Thymus (tissue), 14 donors: Measurements from ENCODE around the gene RFX3. TPM values are rescaled to one million over a fixed set of nuclear protein-coding genes. Genes with fewer than 3 reads are reported as not detected.

Experiments
- DNase-seq, 9 donors: peaks; one replicate each; pipeline ENCODE4 v3.0.0-alpha.2; 2013; ENCODE audit warnings: low spot score in 9 of 9, low read depth in 6 of 9, missing footprints in 1 of 9
- H3K27ac ChIP-seq, 2 donors: one replicate each; pipeline ENCODE4 v1.5.1; 2013; ENCODE audit warnings: control low read depth in 1 of 2, low read depth in 1 of 2, low read length in 1 of 2, mild to moderate bottlenecking in 1 of 2, moderate library complexity in 1 of 2
- H3K27me3 ChIP-seq, 2 donors: one replicate each; pipeline ENCODE4 v1.5.1; 2013; ENCODE audit warnings: low read length in 1 of 2; ENCODE audit not compliant: control insufficient read depth in 2 of 2, insufficient read depth in 1 of 2
- H3K36me3 ChIP-seq, 2 donors: one replicate each; pipeline ENCODE4 v1.5.1; 2013; ENCODE audit warnings: low read length in 1 of 2, mild to moderate bottlenecking in 1 of 2, moderate library complexity in 1 of 2; ENCODE audit not compliant: control insufficient read depth in 2 of 2, insufficient read depth in 2 of 2
- H3K4me1 ChIP-seq, 2 donors: one replicate each; pipeline ENCODE4 v1.5.1; 2013; ENCODE audit warnings: low read length in 2 of 2; ENCODE audit not compliant: control insufficient read depth in 2 of 2, insufficient read depth in 2 of 2
- H3K4me3 ChIP-seq, 2 donors: one replicate each; pipeline ENCODE4 v1.5.1; 2013; ENCODE audit warnings: low read length in 2 of 2, control low read depth in 1 of 2, mild to moderate bottlenecking in 1 of 2
- H3K9me3 ChIP-seq, 2 donors: one replicate each; pipeline ENCODE4 v1.5.1; 2013; ENCODE audit warnings: low read length in 1 of 2, mild to moderate bottlenecking in 1 of 2; ENCODE audit not compliant: control insufficient read depth in 2 of 2, insufficient read depth in 1 of 2
- WGBS: extraction: QIAGEN DNeasy Blood & Tissue Kit; methylation state at CpG from one replicate; pipeline ENCODE4 v1.1.7; 2013; 5-methylcytosine and 5-hydroxymethylcytosine counted together
- long read RNA-seq, 10 donors: transcript quantifications; one replicate each; lab custom pipeline, GENCODE V29; 2026
- polyA plus RNA-seq: library from polyadenylated mRNA; stranded (reverse); fragments of 200-250 nt; gene quantifications from one replicate; pipeline ENCODE4 v1.2.3, GENCODE V29; 2013
- total RNA-seq: library from RNA; stranded (reverse); fragments of 120-200 nt; gene quantifications from one replicate; pipeline ENCODE4 v1.2.4, GENCODE V29; 2013
- donor health status: healthy.

Gene RFX3
- total RNA-seq (5.1 TPM), polyA plus RNA-seq (7.8 TPM)
- long read RNA-seq, donor 1, result 0 reads
- long read RNA-seq, donor 2, result 0 reads
- long read RNA-seq, donor 3, full-length matches to known transcripts, result 2 of 2 reads
- long read RNA-seq, donor 3, partial matches to known transcripts, result 0 of 2 reads
- long read RNA-seq, donor 3, other reads (novel, unspliced or antisense), result 0 of 2 reads
- long read RNA-seq, donor 4, full-length matches to known transcripts, result 1 of 1 reads
- long read RNA-seq, donor 4, partial matches to known transcripts, result 0 of 1 reads
- long read RNA-seq, donor 4, other reads (novel, unspliced or antisense), result 0 of 1 reads
- long read RNA-seq, donor 5, full-length matches to known transcripts, result 1 of 1 reads
- long read RNA-seq, donor 5, partial matches to known transcripts, result 0 of 1 reads
- long read RNA-seq, donor 5, other reads (novel, unspliced or antisense), result 0 of 1 reads
- long read RNA-seq, donor 6, result 0 reads
- long read RNA-seq, donor 7, result 0 reads
- long read RNA-seq, donor 8, result 0 reads
- long read RNA-seq, donor 9, result 0 reads
- long read RNA-seq, donor 10, result 0 reads

DNA sequence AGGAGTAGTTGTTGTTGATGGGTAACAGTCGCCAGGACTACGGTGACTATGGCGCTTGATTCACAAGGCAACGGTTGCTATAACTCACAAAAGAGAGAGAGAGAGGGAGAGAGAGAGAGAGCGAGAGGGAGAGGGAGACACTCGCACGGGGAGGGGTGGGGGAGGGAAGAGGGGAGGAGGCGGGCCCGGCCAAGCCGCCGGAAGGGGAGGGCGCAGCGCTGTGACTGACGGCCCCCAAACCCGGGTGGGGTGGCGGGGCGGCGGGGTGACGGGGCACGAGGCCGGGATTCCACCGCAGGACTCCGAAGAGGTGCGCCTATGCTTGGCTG is at the start of gene RFX3:
RFX3 (minus strand) TSS at position 166 of the 329 bp plus-strand sequence. CDS start 130,413 bp downstream, outside the sequence.
- H3K27ac ChIP-seq, result peak within 1 kb of the TSS; percentile 100
- H3K4me3 ChIP-seq, result peak within 1 kb of the TSS; percentile 93 to 94
- 1% methylated on average over 24 of the region's 24 CpGs for WGBS
- no peaks in the 10 kb centered on the region for H3K9me3 ChIP-seq
- H3K4me1 ChIP-seq, result peaks cover 4 to 11% of the 10 kb centered on the region in 2 donors
- H3K36me3 ChIP-seq, result peaks cover 3 to 5% of the 10 kb centered on the region in 2 donors
- no peaks in the 10 kb centered on the region for H3K27me3 ChIP-seq
- peak; percentile 82 to 95 (median 89) for DNase-seq

DNA sequence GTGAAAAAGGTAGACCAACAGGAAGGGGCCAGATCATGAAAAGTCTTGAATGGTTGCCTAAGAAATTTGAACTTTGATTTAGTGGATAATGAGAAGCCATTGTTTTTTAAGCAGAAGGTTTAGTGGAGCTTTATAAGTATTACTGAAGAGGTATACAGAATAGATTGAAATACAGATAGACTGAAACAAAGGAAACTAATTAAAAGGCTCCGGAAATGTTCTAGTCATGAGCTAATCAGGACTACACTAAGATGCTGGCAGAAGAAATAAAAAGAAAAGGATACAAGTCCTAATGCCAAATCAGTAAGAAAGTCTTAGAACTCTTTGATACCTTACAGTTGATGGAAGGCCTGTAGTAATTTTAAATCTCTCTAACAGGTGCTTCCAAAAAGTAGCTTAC is 45.7 kb upstream of the RFX3 start:
- no peaks in the 10 kb centered on the region for H3K36me3 ChIP-seq
- H3K27me3 ChIP-seq, result no peaks in the 10 kb centered on the region
- WGBS, result 94% methylated on average over 1 of the region's 1 CpG
- no peak for DNase-seq
- no peaks in the 10 kb centered on the region for H3K9me3 ChIP-seq
- no peak overlapping the region for H3K27ac ChIP-seq
- H3K4me1 ChIP-seq, result no peaks in the 10 kb centered on the region
- H3K4me3 ChIP-seq, result no peak overlapping the region

GRCh38 chr9:3569529-3569928 is 43.7 kb upstream of the RFX3 start:
- Histone ChIP-seq H3K4me3 (no peak overlapping the region), H3K9me3 (no peaks in the 10 kb centered on the region), H3K27ac (no peak overlapping the region), H3K4me1 (no peaks in the 10 kb centered on the region), H3K36me3 (no peaks in the 10 kb centered on the region), H3K27me3 (no peaks in the 10 kb centered on the region)
- WGBS, result 92% methylated on average over 1 of the region's 1 CpG
- no peak for DNase-seq

GRCh38 chr9:3567988-3568387 is 42.2 kb upstream of the RFX3 start:
- H3K4me1 ChIP-seq, result no peaks in the 10 kb centered on the region
- no peak for DNase-seq
- H3K9me3 ChIP-seq, result no peaks in the 10 kb centered on the region
- no peak overlapping the region for H3K4me3 ChIP-seq
- WGBS, result 98% methylated on average over 6 of the region's 6 CpGs
- H3K36me3 ChIP-seq, result no peaks in the 10 kb centered on the region
- H3K27ac ChIP-seq, result no peak overlapping the region
- no peaks in the 10 kb centered on the region for H3K27me3 ChIP-seq

DNA sequence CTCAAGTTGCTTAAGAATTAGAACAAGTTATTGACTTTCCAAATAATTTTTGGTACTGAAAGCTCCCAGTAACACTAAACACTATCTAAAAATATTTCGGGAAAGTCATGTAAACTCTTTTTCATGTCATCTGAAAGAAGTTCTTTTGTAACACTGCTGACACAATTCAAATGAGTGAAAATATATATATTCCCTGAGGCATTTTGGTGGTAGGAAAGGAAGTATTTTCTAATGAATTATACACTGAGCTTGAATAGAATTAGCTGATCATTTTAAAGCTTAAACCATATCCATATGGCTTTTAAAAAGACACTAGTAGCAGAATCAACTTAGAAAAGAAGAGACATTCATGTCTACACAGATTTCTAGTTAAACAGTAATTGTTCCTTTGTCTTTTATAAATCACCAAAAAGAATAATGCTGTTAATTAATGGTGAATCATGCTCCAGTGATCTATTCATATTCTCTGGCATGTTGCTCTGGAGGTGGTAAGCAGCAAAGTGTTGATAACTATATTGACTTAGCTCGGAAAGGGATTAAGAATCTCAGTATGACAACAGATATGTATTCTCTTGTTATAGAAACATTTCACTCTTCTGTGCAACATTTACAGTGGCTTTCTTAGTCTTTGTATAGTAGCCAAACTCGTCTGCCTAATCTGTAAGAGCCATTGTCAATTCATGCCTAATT is 27.4 kb upstream of the RFX3 start:
- Histone ChIP-seq H3K4me3 (no peak overlapping the region), H3K4me1 (no peaks in the 10 kb centered on the region), H3K36me3 (no peaks in the 10 kb centered on the region), H3K27ac (no peak overlapping the region), H3K9me3 (no peaks in the 10 kb centered on the region), H3K27me3 (no peaks in the 10 kb centered on the region)
- 97% methylated on average over 3 of the region's 3 CpGs for WGBS
- no peak for DNase-seq

DNA sequence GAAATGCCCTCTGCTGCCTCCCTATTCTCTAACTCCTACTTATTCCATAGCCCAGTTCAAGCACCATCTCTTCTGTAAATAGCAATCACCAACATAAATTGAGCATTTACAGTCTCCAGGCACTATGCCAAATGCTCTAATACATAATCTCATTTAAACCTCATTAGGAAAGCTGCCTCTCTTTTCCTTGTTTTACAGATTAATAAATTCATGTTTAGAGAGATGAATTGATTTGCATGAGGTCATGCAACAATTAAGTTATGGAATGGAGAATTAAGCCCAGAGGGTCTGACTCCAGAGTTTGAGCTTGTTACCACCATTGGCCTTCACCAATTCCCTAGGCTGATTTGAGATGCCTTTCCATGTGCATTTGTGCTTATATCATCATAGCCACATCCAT is 23.4 kb upstream of the RFX3 start:
- Histone ChIP-seq H3K4me1 (no peaks in the 10 kb centered on the region), H3K27ac (no peak overlapping the region), H3K27me3 (no peaks in the 10 kb centered on the region), H3K36me3 (no peaks in the 10 kb centered on the region), H3K4me3 (no peak overlapping the region), H3K9me3 (no peaks in the 10 kb centered on the region)
- DNase-seq, result no peak

- Histone ChIP-seq H3K27me3 (no peaks in the 10 kb centered on the region), H3K4me3 (no peak overlapping the region), H3K9me3 (no peaks in the 10 kb centered on the region), H3K36me3 (no peaks in the 10 kb centered on the region), H3K4me1 (no peaks in the 10 kb centered on the region), H3K27ac (no peak overlapping the region)
- WGBS, result 98% methylated on average over 1 of the region's 1 CpG
- DNase-seq, result no peak
Measured at GRCh38 chr9:3548648-3549047, 22.8 kb upstream of the RFX3 start.

DNA sequence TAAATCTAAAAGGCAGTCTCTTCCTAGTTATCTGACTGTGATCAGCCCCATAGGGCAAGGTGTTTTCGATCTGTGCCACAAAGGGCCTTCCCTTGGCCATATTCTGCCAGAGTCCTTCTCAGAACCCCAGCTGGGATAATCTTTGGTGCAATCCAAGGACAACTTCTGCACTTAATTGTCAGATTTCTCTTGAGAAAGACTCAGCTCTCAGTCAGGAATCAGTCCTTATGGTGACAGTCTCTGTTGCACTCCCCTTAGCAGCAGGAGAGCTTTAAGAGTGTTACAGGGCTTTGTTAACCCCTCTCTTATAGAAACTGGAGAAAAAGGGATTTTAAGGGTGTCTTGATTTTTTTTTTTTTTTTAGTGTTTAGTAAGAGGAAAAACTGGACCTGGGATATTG is 15.4 kb upstream of the RFX3 start:
- 100% methylated on average over 1 of the region's 1 CpG for WGBS

DNA sequence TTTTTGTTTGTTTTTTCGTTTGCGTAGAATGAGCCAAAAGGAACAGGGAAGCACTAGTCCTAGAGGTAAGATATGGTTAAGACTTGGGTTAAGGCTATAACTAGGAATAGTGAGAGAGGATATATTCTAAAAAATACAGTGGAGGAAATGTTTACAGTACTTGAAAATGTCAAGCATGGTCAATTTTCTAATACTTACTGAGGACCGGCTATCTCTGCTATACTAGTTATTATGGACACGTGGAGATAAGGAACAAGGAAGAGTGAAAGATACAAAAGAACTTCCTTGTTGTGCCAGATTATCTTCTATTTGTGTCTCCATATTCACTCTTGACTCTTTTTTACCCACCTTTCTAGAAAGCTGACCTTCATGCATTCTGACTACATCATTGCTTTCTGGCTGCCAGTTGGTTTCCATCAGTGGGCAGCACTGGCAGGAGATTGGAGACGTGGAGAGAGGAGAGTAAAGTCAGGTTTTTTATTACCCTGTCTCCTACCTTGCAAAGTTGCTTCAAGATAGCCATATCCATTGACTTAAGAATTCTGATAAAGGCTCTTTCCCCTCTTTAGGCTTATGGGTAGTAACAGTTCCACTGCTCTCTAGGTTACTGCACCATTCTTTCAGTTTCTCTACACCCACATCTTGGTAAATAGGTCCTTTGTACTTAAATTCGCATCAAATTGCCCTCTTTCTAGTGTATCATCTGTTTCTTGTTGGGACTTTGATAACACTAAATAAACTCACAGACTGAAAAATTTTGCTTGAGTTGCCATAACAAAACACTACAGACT is 9.0 kb upstream of the RFX3 start:
- H3K4me3 ChIP-seq, result no peak overlapping the region
- peaks cover 0 to under 1% of the 10 kb centered on the region in 2 donors for H3K36me3 ChIP-seq
- no peaks in the 10 kb centered on the region for H3K27me3 ChIP-seq
- no peaks in the 10 kb centered on the region for H3K9me3 ChIP-seq
- DNase-seq, result no peak
- no peak overlapping the region for H3K27ac ChIP-seq
- H3K4me1 ChIP-seq, result no peaks in the 10 kb centered on the region
- WGBS, result 97% methylated on average over 6 of the region's 6 CpGs

More for the DNA sequence above, 15.4 kb upstream of the RFX3 start:
- DNase-seq, result no peak
- Histone ChIP-seq H3K36me3 (no peaks in the 10 kb centered on the region), H3K4me1 (no peaks in the 10 kb centered on the region), H3K4me3 (no peak overlapping the region), H3K27me3 (no peaks in the 10 kb centered on the region), H3K27ac (no peak overlapping the region), H3K9me3 (no peaks in the 10 kb centered on the region)
